PFSK-1 (cell line): ENCODE data around the gene CNGA3.

ENCODE experiments used
- FOXP2 ChIP-seq: optimal IDR thresholded peaks from 2 replicates; pipeline ENCODE3; 2011; ENCODE audit warnings: borderline replicate concordance, control low read depth, inconsistent platforms; ENCODE audit not compliant: insufficient read depth; ENCODE audit errors: extremely low read length, extremely low read depth
- POLR2AphosphoS5 ChIP-seq: IDR thresholded peaks from 2 replicates; pipeline ENCODE4 v1.6.1; 2012; ENCODE audit warnings: low read depth, mild to moderate bottlenecking, control low read depth, low read length, moderate library complexity
- SIN3A ChIP-seq: IDR thresholded peaks from 2 replicates; pipeline ENCODE4 v1.6.1; 2012; ENCODE audit warnings: mild to moderate bottlenecking, low read length, moderate library complexity, borderline replicate concordance; ENCODE audit not compliant: insufficient read depth
- TAF1 ChIP-seq: IDR thresholded peaks from 2 replicates; pipeline ENCODE4 v1.6.1; 2012; ENCODE audit warnings: low read length, control low read depth, borderline replicate concordance; ENCODE audit not compliant: insufficient read depth
- TF ChIP-seq, protein P1 (sequence below), 2 experiments: IDR thresholded peaks; 2 replicates each; pipeline versions ENCODE4 v1.6.1 to v1.8.0; 2011 to 2012; ENCODE audit warnings: low read depth in 2 of 2, low read length in 2 of 2, control low read depth in 1 of 2, inconsistent platforms in 1 of 2, mild to moderate bottlenecking in 1 of 2, moderate library complexity in 1 of 2; ENCODE audit not compliant: insufficient read depth in 1 of 2

CNGA3 gene

DNA sequence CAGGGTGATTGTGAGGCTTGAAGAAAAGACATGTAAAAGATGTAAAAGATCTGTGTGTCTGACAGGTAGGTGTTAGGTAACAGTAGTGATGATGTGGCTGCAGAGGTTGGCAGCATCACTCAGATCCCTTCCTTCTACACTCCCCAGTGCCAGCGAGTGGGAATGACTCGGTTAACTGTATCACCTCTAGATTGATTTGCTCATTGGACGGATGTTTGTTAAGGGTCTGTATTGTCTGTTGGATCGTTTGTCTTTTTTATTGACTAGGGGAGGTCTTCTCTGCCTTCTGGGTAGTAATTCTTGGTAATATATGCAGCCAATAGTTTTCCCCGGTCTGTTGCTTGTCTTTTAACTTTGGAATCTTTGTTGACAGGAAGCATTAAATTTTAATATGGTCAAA is 44.8 kb upstream of the CNGA3 start:
- TF ChIP-seq TAF1 (no peak), SIN3A (no peak), FOXP2 (no peak), POLR2AphosphoS5 (no peak)
- TF ChIP-seq, protein P1, sequence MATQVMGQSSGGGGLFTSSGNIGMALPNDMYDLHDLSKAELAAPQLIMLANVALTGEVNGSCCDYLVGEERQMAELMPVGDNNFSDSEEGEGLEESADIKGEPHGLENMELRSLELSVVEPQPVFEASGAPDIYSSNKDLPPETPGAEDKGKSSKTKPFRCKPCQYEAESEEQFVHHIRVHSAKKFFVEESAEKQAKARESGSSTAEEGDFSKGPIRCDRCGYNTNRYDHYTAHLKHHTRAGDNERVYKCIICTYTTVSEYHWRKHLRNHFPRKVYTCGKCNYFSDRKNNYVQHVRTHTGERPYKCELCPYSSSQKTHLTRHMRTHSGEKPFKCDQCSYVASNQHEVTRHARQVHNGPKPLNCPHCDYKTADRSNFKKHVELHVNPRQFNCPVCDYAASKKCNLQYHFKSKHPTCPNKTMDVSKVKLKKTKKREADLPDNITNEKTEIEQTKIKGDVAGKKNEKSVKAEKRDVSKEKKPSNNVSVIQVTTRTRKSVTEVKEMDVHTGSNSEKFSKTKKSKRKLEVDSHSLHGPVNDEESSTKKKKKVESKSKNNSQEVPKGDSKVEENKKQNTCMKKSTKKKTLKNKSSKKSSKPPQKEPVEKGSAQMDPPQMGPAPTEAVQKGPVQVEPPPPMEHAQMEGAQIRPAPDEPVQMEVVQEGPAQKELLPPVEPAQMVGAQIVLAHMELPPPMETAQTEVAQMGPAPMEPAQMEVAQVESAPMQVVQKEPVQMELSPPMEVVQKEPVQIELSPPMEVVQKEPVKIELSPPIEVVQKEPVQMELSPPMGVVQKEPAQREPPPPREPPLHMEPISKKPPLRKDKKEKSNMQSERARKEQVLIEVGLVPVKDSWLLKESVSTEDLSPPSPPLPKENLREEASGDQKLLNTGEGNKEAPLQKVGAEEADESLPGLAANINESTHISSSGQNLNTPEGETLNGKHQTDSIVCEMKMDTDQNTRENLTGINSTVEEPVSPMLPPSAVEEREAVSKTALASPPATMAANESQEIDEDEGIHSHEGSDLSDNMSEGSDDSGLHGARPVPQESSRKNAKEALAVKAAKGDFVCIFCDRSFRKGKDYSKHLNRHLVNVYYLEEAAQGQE (IDR thresholded peaks at IDR 0.05; ENCODE audit: insufficient read depth in 1 of 2, low read depth in 2 of 2, low read length in 2 of 2) = no peak

DNA sequence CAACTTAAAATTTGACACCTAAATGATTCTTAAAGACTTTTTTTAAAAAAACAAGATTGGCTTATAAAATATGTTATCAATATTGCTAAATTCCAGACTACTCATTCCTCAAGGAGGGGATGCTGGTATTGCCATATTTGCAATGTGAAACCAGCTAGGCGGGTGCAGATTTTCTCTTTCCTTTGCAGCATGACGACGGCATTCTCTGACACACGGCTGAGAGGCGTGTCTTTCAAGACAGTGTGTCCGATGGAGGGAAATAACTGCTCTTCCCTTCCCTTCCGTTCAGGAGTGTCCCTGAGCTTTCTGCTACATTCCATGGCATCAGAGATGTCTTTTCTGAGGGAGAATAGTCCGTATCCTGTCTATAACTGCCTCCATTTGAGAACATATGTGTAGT is 38.2 kb upstream of the CNGA3 start:
- TF ChIP-seq FOXP2 = no peak

DNA sequence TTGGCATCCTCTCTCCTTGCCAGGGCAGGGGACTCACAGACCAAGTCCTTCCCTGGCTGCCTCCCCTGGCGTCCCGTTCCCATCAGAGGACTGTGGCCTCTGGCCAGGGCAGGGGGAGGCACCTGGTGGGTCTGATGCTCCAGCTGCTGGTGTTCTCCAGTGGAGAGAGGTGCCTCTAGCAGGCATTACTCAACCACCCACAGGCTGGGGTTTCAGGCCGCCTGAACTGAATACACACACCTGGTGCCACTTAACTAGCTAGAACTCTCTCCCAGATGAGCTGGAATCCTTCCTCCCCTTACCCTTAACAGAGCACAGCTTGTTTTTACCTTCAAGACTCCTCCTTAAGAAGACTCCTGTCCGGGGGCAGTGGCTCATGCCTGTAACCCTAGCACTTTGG is 37.7 kb upstream of the CNGA3 start:
- TF ChIP-seq FOXP2 (no peak), SIN3A (no peak), TAF1 (no peak)
- TF ChIP-seq, protein P1 (IDR thresholded peaks at IDR 0.05; ENCODE audit: insufficient read depth in 1 of 2, low read depth in 2 of 2, low read length in 2 of 2) = no peak

DNA sequence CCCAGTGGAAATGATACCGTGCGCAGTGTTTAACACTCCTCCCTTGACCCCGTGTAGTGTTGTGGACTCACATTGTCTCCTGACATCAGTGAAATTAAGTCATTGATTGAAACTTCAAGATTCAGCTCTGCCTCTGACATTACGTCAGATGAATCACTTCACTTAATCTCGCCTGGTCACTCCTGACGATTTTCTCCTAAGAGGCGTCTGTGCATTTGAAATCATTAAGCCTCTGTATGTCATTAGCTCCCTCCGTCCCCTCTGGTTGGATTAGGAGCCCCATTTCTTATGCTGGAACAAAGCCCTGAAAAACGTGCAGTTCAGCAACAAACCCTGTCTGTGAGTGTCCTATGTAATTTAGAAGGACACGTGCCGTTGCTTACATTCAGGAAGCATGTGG is 36.7 kb upstream of the CNGA3 start:
- TF ChIP-seq POLR2AphosphoS5 (no peak), SIN3A (no peak), TAF1 (no peak), FOXP2 (no peak)
- TF ChIP-seq, protein P1 (IDR thresholded peaks at IDR 0.05; ENCODE audit: insufficient read depth in 1 of 2, low read depth in 2 of 2, low read length in 2 of 2) = no peak

DNA sequence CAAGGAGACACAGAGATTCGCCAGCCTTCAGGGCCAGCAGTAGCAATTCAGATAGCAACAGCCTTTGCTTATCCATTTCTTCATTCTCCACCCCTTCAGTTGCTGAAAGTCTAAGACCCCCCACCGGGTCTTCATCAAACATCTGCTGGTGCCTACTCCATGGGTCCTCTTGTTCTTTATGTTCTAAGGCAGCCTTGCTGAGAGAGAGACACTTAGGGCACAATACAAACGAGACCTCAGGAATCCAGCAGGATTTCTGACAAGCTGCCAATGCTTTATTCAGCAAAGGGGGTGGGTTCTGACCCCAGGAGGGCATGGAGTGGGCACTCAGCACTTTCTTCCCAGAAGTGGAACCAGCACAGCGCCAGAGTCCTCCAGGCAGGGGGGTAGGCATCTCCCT is 36.2 kb upstream of the CNGA3 start:
- TF ChIP-seq POLR2AphosphoS5 = no peak
- TF ChIP-seq, protein P1 (IDR thresholded peaks at IDR 0.05; ENCODE audit: insufficient read depth in 1 of 2, low read depth in 2 of 2, low read length in 2 of 2) = no peak
- no peak for TF ChIP-seq SIN3A
- TF ChIP-seq FOXP2 = no peak
- TF ChIP-seq TAF1 = no peak
